H9 (cell line): ENCODE data around the gene IGLL5. TPM values are rescaled to one million over a fixed set of nuclear protein-coding genes. Genes with fewer than 3 reads are reported as not detected.
"Not testable (repeated sequence)": the region's sequence is repeated elsewhere in the genome, so short reads cannot be mapped to it uniquely, and the experiment has no call there.

Source experiments
- DNase-seq: peaks from one replicate; pipeline ENCODE4 v3.0.0-alpha.2; 2017
- H2AFZ ChIP-seq: one replicate; pipeline ENCODE4 v1.6.1; 2013; ENCODE audit warnings: mild to moderate bottlenecking, low read length, control low read depth, moderate library complexity
- H2AK5ac ChIP-seq: 2 replicates; pipeline ENCODE4 v1.6.1; 2013; ENCODE audit warnings: low read length, control low read depth, mixed read lengths; ENCODE audit not compliant: insufficient read length
- H2BK120ac ChIP-seq: one replicate; pipeline ENCODE4 v1.6.1; 2013; ENCODE audit warnings: low read depth, mild to moderate bottlenecking, low read length, control low read depth, inconsistent platforms; ENCODE audit not compliant: poor library complexity, severe bottlenecking
- H2BK12ac ChIP-seq: 2 replicates; pipeline ENCODE4 v1.6.1; 2013; ENCODE audit warnings: low read length, control low read depth, mixed read lengths, low read depth; ENCODE audit not compliant: insufficient read length
- H2BK15ac ChIP-seq: 2 replicates; pipeline ENCODE4 v1.6.1; 2013; ENCODE audit warnings: low read depth, low read length, control low read depth
- H2BK20ac ChIP-seq: one replicate; pipeline ENCODE4 v1.6.1; 2013; ENCODE audit warnings: low read depth, mild to moderate bottlenecking, low read length, control low read depth, inconsistent platforms; ENCODE audit not compliant: poor library complexity, severe bottlenecking
- H2BK5ac ChIP-seq: 2 replicates; pipeline ENCODE4 v1.6.1; 2013; ENCODE audit warnings: low read length, control low read depth, mixed read lengths; ENCODE audit not compliant: insufficient read length
- H3K14ac ChIP-seq: 2 replicates; pipeline ENCODE4 v1.6.1; 2013; ENCODE audit warnings: low read length, control low read depth; ENCODE audit not compliant: insufficient read depth
- H3K18ac ChIP-seq: 2 replicates; pipeline ENCODE4 v1.6.1; 2013; ENCODE audit warnings: low read depth, mild to moderate bottlenecking, mixed read lengths, low read length, control low read depth; ENCODE audit not compliant: insufficient read length
- H3K23ac ChIP-seq: 2 replicates; pipeline ENCODE4 v1.6.1; 2013; ENCODE audit warnings: low read length, control low read depth, mixed read lengths, low read depth; ENCODE audit not compliant: insufficient read length
- H3K23me2 ChIP-seq: 2 replicates; pipeline ENCODE4 v1.6.1; 2013; ENCODE audit warnings: low read depth, mild to moderate bottlenecking, mixed read lengths, low read length, control low read depth; ENCODE audit not compliant: insufficient read length, poor library complexity, severe bottlenecking
- H3K27ac ChIP-seq: 2 replicates; pipeline ENCODE4 v1.5.1; 2013; ENCODE audit warnings: low read length, control low read depth, mixed read lengths, low read depth; ENCODE audit not compliant: insufficient read length
- H3K27me3 ChIP-seq: 2 replicates; pipeline ENCODE4 v1.6.1; 2013; ENCODE audit warnings: low read length, control low read depth, inconsistent platforms; ENCODE audit not compliant: insufficient read depth
- H3K4ac ChIP-seq: 2 replicates; pipeline ENCODE4 v1.6.1; 2013; ENCODE audit warnings: low read depth, mild to moderate bottlenecking, control low read depth, inconsistent platforms, low read length, moderate library complexity
- H3K4me1 ChIP-seq: 2 replicates; pipeline ENCODE4 v1.6.1; 2013; ENCODE audit warnings: low read length, control low read depth, inconsistent platforms; ENCODE audit not compliant: insufficient read depth
- H3K4me2 ChIP-seq: 2 replicates; pipeline ENCODE4 v1.6.1; 2013; ENCODE audit warnings: low read length, control low read depth, mixed read lengths; ENCODE audit not compliant: insufficient read length, insufficient read depth
- H3K56ac ChIP-seq: 2 replicates; pipeline ENCODE4 v1.6.1; 2013; ENCODE audit warnings: low read depth, mild to moderate bottlenecking, mixed read lengths, low read length, control low read depth; ENCODE audit not compliant: insufficient read length
- H3K79me1 ChIP-seq: 2 replicates; pipeline ENCODE4 v1.6.1; 2013; ENCODE audit warnings: low read depth, mild to moderate bottlenecking, moderate library complexity, low read length, control low read depth, inconsistent platforms; ENCODE audit not compliant: insufficient read depth, poor library complexity, severe bottlenecking
- H3K79me2 ChIP-seq: 2 replicates; pipeline ENCODE4 v1.6.1; 2013; ENCODE audit warnings: low read length, control low read depth, inconsistent platforms; ENCODE audit not compliant: insufficient read depth
- H3K9ac ChIP-seq: 2 replicates; pipeline ENCODE4 v1.6.1; 2013; ENCODE audit warnings: low read length, control low read depth, mixed read lengths; ENCODE audit not compliant: insufficient read length; ENCODE audit errors: extremely low read depth
- H3K9me3 ChIP-seq: one replicate; pipeline ENCODE4 v1.6.1; 2013; ENCODE audit warnings: low read depth, low read length, inconsistent platforms; ENCODE audit not compliant: control insufficient read depth
- H3T11ph ChIP-seq: one replicate; pipeline ENCODE4 v1.6.1; 2013; ENCODE audit warnings: mild to moderate bottlenecking, low read length, control low read depth, inconsistent platforms
- H4K20me1 ChIP-seq: one replicate; pipeline ENCODE4 v1.6.1; 2013; ENCODE audit not compliant: control insufficient read depth, insufficient read length, insufficient read depth
- H4K5ac ChIP-seq: 2 replicates; pipeline ENCODE4 v1.6.1; 2013; ENCODE audit warnings: low read depth, mild to moderate bottlenecking, mixed read lengths, low read length, control low read depth; ENCODE audit not compliant: insufficient read length
- H4K8ac ChIP-seq: replicated peaks from 2 replicates; pipeline ENCODE4 v1.6.1; 2013; ENCODE audit warnings: low read length, control low read depth, mixed read lengths, low read depth; ENCODE audit not compliant: insufficient read length
- H4K91ac ChIP-seq: 2 replicates; pipeline ENCODE4 v1.6.1; 2013; ENCODE audit warnings: low read depth, mild to moderate bottlenecking, moderate library complexity, mixed read lengths, low read length, control low read depth; ENCODE audit not compliant: insufficient read length
- H3K27ac Mint-ChIP-seq, 3 experiments: 2 replicates in 2 of 3; 3 replicates in 1 of 3; pipeline ENCODE4 v1.8.0; 2020 to 2021; ENCODE audit warnings: mixed read lengths in 3 of 3, mild to moderate bottlenecking in 1 of 3, moderate library complexity in 1 of 3
- H3K27me3 Mint-ChIP-seq: 2 replicates; pipeline ENCODE4 v1.8.0; 2021; ENCODE audit warnings: low read depth, mild to moderate bottlenecking, moderate library complexity, mixed read lengths
- H3K36me3 Mint-ChIP-seq, 3 experiments: 2 replicates in 2 of 3; 3 replicates in 1 of 3; pipeline ENCODE4 v1.8.0; 2020 to 2021; ENCODE audit warnings: low read depth in 3 of 3, mixed read lengths in 3 of 3; ENCODE audit not compliant: insufficient read depth in 1 of 3
- H3K4me1 Mint-ChIP-seq, 2 experiments: 2 replicates each; pipeline ENCODE4 v1.8.0; 2020; ENCODE audit warnings: mixed read lengths in 2 of 2
- H3K4me3 Mint-ChIP-seq, 2 experiments: 2 replicates in 1 of 2; 3 replicates in 1 of 2; pipeline ENCODE4 v1.8.0; 2020 to 2021; ENCODE audit warnings: mild to moderate bottlenecking in 2 of 2, mixed read lengths in 2 of 2, moderate library complexity in 1 of 2
- H3K9me3 Mint-ChIP-seq, 2 experiments: 2 replicates in 1 of 2; 3 replicates in 1 of 2; pipeline ENCODE4 v1.8.0; 2020; ENCODE audit warnings: mild to moderate bottlenecking in 2 of 2, mixed read lengths in 2 of 2, moderate library complexity in 1 of 2
- WGBS: extraction: QIAGEN DNeasy Blood & Tissue Kit; methylation state at CpG from one replicate; pipeline ENCODE4 v1.1.7; 2013; ENCODE audit warnings: missing lambda C conversion rate, low lambda C conversion rate, mixed read lengths; ENCODE audit not compliant: insufficient read length; ENCODE audit errors: extremely low coverage; 5-methylcytosine and 5-hydroxymethylcytosine counted together
- total RNA-seq: library from RNA; stranded (reverse); gene quantifications from 2 replicates; pipeline ENCODE4 v1.2.1, GENCODE V29; 2021

The IGLL5 gene
- total RNA-seq, 1 experiment from 2014 or later = not detected

GRCh38 chr22:22904736-22905135 lies 17.1 kb downstream of the IGLL5 start:
- not testable (repeated sequence) for DNase-seq, H2BK5ac ChIP-seq, H3K18ac ChIP-seq, H3K23ac ChIP-seq, H4K8ac ChIP-seq, H3K79me1 ChIP-seq, H3K27ac Mint-ChIP-seq, H3K9ac ChIP-seq, H4K20me1 ChIP-seq, H3T11ph ChIP-seq, H3K4me1 ChIP-seq, H3K4ac ChIP-seq, H2BK12ac ChIP-seq, H4K5ac ChIP-seq, H3K23me2 ChIP-seq, H2BK20ac ChIP-seq, H4K91ac ChIP-seq, H3K4me2 ChIP-seq, H3K9me3 ChIP-seq, H3K79me2 ChIP-seq, H3K4me1 Mint-ChIP-seq, H2BK120ac ChIP-seq, H3K27ac ChIP-seq, H2BK15ac ChIP-seq, H3K14ac ChIP-seq, H3K56ac ChIP-seq, H3K9me3 Mint-ChIP-seq, H3K27me3 ChIP-seq, H2AK5ac ChIP-seq, H3K4me3 Mint-ChIP-seq, H3K36me3 Mint-ChIP-seq, H2AFZ ChIP-seq
- no CpG with 5 or more reads among the region's 5 CpGs for WGBS
- H3K27me3 Mint-ChIP-seq = peaks cover 89% of the 10 kb centered on the region

- H3K4me2 ChIP-seq, DNase-seq, H4K5ac ChIP-seq, H4K8ac ChIP-seq, H2BK120ac ChIP-seq, H3K4me1 ChIP-seq, H2AFZ ChIP-seq, H3K4me3 Mint-ChIP-seq, H2BK5ac ChIP-seq, H3K79me2 ChIP-seq, H3K36me3 Mint-ChIP-seq, H4K20me1 ChIP-seq, H3K9me3 ChIP-seq, H3K23ac ChIP-seq, H2BK15ac ChIP-seq, H3K14ac ChIP-seq, H2AK5ac ChIP-seq, H3K27me3 ChIP-seq, H3K23me2 ChIP-seq, H3K4ac ChIP-seq, H2BK20ac ChIP-seq, H3K18ac ChIP-seq, H2BK12ac ChIP-seq, H3K9ac ChIP-seq, H3K4me1 Mint-ChIP-seq, H4K91ac ChIP-seq, H3K27ac Mint-ChIP-seq, H3K79me1 ChIP-seq, H3K27ac ChIP-seq, H3T11ph ChIP-seq, H3K56ac ChIP-seq, H3K9me3 Mint-ChIP-seq: not testable (repeated sequence)
- WGBS = no CpG with 5 or more reads among the region's 10 CpGs
- peaks cover 94% of the 10 kb centered on the region for H3K27me3 Mint-ChIP-seq
These were observed 18.8 kb downstream of the IGLL5 start for GRCh38 chr22:22906391-22906790.
